WTC11 (cell line): ENCODE results near the gene SH3TC1.

Experiments used
- CREB1 ChIP-seq: sonication (generic); formaldehyde crosslinking; IDR thresholded peaks from 2 replicates; pipeline ENCODE4 v1.8.0; 2023; ENCODE audit warnings: mild to moderate bottlenecking, missing genetic modification reagents
- CTCF ChIP-seq: fragments of 200-600 bp; IDR thresholded peaks from 2 replicates; pipeline ENCODE4 v1.8.0; 2022; ENCODE audit warnings: antibody characterized with exemption
- E2F4 ChIP-seq: sonication (generic); formaldehyde crosslinking; IDR thresholded peaks from 2 replicates; pipeline ENCODE4 v1.8.1; 2022; ENCODE audit warnings: low read depth, mild to moderate bottlenecking, moderate library complexity, missing genetic modification reagents, borderline replicate concordance
- JUN ChIP-seq: sonication (generic); formaldehyde crosslinking; IDR thresholded peaks from 2 replicates; pipeline ENCODE4 v1.8.0; 2023; ENCODE audit warnings: mild to moderate bottlenecking, missing genetic modification reagents
- MAX ChIP-seq: sonication (generic); formaldehyde crosslinking; IDR thresholded peaks from 2 replicates; pipeline ENCODE4 v1.8.0; 2022; ENCODE audit warnings: mild to moderate bottlenecking, missing genetic modification reagents
- NFYB ChIP-seq: sonication (generic); formaldehyde crosslinking; conservative IDR thresholded peaks from 2 replicates; pipeline ENCODE4 v1.8.0; 2022; ENCODE audit warnings: low read depth, missing genetic modification reagents
- SOX15 ChIP-seq: fragments of 250-450 bp; sonication (Bioruptor Pico); IDR thresholded peaks from 2 replicates; pipeline ENCODE4 v1.9.0; 2021; ENCODE audit warnings: mild to moderate bottlenecking
- STAT6 ChIP-seq: sonication (generic); formaldehyde crosslinking; conservative IDR thresholded peaks from 2 replicates; pipeline ENCODE4 v1.8.1; 2023; ENCODE audit warnings: mild to moderate bottlenecking, low read depth, missing genetic modification reagents, moderate library complexity
- USF2 ChIP-seq: sonication (generic); formaldehyde crosslinking; IDR thresholded peaks from 2 replicates; pipeline ENCODE4 v1.8.1; 2023; ENCODE audit warnings: mild to moderate bottlenecking, missing genetic modification reagents, moderate library complexity
- ZNF121 ChIP-seq: sonication (generic); formaldehyde crosslinking; IDR thresholded peaks from 2 replicates; pipeline ENCODE4 v1.8.0; 2023; ENCODE audit warnings: missing genetic modification reagents

GRCh38 chr4:8248091-8248490 is 49.0 kb downstream of the SH3TC1 start:
- no peak for TF ChIP-seq CTCF
- no peak for TF ChIP-seq CREB1
- no peak for TF ChIP-seq JUN (CRISPR knock-in tag)
- no peak for TF ChIP-seq NFYB (CRISPR knock-in tag)
- no peak for TF ChIP-seq MAX (CRISPR knock-in tag)
- TF ChIP-seq E2F4 (CRISPR knock-in tag), result no peak
- TF ChIP-seq USF2 (CRISPR knock-in tag), result no peak
- no peak for TF ChIP-seq SOX15 (CRISPR knock-in tag)
- no peak for TF ChIP-seq ZNF121 (CRISPR knock-in tag)
- no peak for TF ChIP-seq STAT6 (CRISPR knock-in tag)
